ENCODE measurements around the gene MED27.

The MED27 gene, protein sequence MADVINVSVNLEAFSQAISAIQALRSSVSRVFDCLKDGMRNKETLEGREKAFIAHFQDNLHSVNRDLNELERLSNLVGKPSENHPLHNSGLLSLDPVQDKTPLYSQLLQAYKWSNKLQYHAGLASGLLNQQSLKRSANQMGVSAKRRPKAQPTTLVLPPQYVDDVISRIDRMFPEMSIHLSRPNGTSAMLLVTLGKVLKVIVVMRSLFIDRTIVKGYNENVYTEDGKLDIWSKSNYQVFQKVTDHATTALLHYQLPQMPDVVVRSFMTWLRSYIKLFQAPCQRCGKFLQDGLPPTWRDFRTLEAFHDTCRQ

GRCh38 chr9:132079391-132080091 lies at the start of gene MED27:
MED27 (minus strand) TSS chr9:132079867; CDS start chr9:132079844, 23 bp downstream.
- DNase-seq (ENCODE audit: low read depth in 2 of 2), result peak; percentile 86

GRCh38 chr9:132127888-132128534 lies 48.3 kb upstream of the MED27 start:
- DNase-seq (ENCODE audit: low read depth in 2 of 2), result no peak

DNA sequence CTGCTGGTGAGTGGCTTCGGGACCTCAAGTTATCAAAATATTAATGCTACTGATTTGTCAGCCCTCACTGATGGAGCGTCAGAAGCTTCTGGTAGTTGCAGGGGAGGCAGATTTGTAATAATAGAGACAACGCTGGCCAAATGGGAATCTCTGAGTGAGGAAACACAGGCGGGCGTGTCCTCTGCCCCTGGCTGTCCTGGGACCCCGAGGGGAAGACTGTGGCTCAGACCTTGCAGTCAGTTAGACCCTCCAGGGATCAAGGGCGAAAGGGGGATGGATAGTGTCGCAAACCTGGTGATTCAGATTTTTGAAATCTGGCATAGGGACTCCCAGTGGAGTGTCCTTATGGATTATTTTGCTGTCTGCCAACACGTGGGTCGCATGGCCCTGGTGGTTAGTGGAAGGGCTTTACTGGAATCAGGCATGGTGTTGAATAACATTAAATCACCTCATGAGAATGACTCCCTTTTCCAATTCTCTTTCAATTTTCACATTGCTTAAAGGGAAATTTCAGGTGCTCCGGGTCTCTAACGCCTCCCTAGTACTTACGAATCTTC lies 47.1 kb upstream of the MED27 start:
- no peak for DNase-seq (ENCODE audit: low read depth in 2 of 2)

DNA sequence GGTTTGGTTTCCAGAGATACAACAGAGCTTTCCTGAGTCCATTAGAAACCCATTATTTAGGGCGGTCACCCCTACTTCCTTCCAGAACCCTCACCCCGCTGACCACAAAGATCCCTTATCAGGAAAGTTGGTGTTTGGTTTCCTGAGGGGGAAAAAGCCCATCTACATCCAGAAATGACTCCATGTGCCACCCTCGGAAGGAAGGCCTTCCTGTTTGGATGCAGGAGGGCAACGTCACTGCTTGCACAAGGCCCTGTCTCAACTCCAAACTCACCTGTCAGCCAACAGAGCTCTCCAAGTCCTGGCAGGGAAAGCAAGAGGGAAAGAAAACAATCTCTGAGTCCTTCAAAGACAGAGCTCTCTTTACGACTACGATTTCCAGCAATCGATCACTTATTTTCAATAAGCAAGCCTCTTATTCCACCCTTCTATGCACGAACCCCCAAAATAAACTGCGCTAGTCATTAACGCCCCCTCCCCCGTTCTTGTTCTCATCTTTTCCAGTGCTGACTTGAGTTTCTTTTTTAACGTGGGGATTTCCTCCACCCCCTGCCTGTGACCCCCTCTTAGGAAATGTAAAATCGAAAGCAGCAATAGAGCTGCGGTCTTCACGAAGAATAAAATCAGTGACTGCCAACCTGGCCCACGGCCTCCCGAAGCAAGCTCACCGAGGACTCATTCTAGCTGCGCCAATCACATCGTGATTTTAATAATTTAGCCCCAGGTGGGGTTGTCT lies 46.4 kb upstream of the MED27 start:
- peak; percentile 16 to 21 for DNase-seq (ENCODE audit: low read depth in 2 of 2)

DNA sequence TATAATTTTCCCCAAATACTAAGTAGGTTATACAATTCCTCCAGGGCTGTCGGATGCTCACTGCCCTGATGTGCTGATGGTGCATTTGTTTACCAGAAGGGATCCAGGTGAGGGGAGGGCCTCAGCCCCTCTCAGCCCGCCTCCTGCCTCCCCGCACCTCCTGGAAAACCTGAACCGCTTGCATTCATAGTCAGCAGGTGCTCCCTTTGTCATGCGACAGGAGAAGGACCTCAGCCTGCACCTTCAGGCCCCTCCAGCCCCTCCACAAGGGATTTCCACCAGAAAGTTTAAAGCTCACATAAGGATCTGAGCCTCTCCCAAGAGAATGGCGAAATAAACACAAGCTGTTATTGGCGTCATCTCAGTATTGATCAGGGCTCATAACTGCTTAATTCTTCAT lies 45.7 kb upstream of the MED27 start:
- DNase-seq (ENCODE audit: low read depth in 2 of 2), result no peak

DNA sequence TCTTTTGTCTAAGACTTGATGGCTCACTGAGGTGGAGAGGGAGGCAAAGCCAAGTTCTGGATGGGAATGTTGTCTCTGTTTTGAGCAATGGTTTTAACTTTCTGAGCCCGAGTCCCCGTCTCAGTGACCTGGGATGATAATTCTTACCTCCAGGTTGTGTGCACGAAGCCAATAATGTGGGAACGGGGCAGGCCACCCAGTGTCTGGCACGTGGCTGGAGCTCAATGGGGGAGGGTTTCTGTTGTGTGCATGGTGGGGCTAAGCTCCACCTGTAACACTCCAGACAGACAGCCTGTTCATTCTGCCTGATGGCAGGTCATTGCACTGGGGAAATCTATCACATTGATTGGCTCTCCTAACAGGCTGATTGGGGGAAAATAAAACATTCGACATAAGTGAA lies 45.1 kb upstream of the MED27 start:
- no peak for DNase-seq (ENCODE audit: low read depth in 2 of 2)

- DNase-seq (ENCODE audit: low read depth in 2 of 2), result no peak
Measured at GRCh38 chr9:132121021-132121420, 41.4 kb upstream of the MED27 start.

- no peak for DNase-seq (ENCODE audit: low read depth in 2 of 2)
Measured at GRCh38 chr9:132117694-132118093, 38.0 kb upstream of the MED27 start.

GRCh38 chr9:132116583-132116982 lies 36.9 kb upstream of the MED27 start:
- DNase-seq (ENCODE audit: low read depth in 2 of 2), result no peak

GRCh38 chr9:132114102-132114707 lies 34.5 kb upstream of the MED27 start:
- DNase-seq (ENCODE audit: low read depth in 2 of 2), result peak in 1 of 2 donors; percentile 13

DNA sequence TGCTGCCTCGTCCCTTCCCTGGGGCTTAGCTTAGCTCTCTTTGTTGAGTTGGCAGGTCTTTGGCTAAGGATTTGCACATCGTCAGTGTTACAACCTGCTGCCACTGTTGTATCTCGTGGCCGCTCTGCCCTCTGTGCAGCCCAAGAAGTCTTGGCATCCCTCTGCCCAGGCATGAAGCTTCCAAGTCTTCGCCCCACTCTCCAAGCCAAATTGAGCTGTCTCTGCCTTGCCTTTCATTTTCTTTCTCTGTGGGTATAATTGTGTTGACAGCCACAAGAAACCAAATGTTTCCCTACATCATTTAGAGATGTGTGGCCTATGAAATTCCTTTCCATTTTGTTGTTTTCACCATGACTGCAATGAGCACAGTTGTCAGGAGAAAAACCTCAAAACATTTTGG lies 29.6 kb upstream of the MED27 start:
- no peak for DNase-seq (ENCODE audit: low read depth in 2 of 2)

DNA sequence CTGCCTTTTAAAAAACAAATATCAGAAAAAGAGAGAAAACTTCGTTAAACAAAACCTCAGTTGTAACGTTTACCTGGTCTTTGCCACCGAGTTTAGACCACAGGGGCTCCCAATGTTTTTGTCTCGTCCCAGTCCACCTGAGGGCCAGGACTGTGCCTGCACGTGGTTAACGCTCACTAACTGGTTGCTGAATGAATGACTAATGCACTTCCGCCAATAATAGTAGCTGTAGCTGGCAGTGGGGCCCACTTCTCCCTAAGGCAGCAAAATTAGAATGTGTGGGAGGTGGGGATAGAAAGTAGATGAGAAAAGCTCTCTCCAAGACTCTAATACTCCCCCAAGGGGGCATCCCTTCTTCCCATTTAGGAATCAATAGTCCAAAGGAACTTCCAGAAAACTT lies 29.1 kb upstream of the MED27 start:
- DNase-seq (ENCODE audit: low read depth in 2 of 2), result no peak

GRCh38 chr9:132099741-132100407 lies 20.2 kb upstream of the MED27 start:
- no peak for DNase-seq (ENCODE audit: low read depth in 2 of 2)

DNA sequence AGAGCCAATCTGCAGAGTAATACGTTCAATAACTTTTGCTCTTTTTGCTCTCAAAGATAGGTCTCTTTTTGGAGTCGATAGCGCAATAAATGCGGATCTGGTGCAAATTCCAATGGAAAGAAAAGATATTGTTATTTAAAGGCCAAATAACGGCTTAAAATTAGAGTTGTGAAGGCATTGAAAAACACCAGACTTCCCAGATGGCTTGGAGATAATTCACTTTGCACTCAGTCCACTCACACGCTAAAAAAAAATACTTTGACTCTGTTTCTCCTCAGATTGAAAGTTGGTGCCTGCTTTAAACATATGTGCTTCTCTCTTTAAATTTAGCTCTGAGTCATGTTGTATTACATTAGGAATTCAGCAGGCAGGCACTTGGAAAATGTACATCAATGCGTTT lies 19.5 kb upstream of the MED27 start:
- no peak for DNase-seq (ENCODE audit: low read depth in 2 of 2)

GRCh38 chr9:132094314-132094791 lies 14.7 kb upstream of the MED27 start:
- DNase-seq (ENCODE audit: low read depth in 2 of 2), result no peak

- DNase-seq (ENCODE audit: low read depth in 2 of 2), result no peak
Measured at GRCh38 chr9:132090771-132091170, 11.1 kb upstream of the MED27 start.

DNA sequence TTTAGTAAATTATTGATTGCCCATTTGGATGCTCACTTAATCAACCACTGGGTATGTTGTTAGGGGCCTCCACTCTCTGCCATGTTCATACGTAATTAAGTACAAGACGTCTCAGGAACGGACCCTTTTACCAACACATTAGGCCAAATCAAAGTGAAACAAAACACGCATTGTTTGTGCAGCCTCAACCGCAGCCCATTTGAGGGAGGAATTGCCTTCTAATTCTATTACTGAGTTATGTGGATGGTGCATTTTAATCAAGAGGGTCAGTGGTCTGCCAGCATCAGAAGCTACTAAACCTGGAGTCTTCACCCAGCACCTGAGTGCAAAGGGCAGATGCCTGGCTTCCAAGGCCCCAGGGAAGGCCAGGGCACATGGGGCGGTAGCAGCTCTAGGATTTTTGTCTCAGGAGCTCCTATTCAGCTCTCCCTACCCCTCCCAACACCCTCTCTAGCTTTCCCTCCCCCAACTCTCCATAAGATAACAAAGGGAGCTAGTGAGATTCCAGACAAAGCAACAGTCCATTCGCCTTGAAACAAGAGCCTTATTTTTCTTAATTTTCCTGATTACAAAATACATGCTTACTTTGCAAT lies 7.9 kb upstream of the MED27 start:
- no peak for DNase-seq (ENCODE audit: low read depth in 2 of 2)

GRCh38 chr9:132082188-132082587 lies 2.5 kb upstream of the MED27 start:
- DNase-seq (ENCODE audit: low read depth in 2 of 2), result no peak

GRCh38 chr9:132078699-132079356 lies 839 bp downstream of the MED27 start:
- DNase-seq (ENCODE audit: low read depth in 2 of 2), result no peak

Data from stimulated activated CD8-positive, alpha-beta memory T cell treated with anti-CD3 and anti-CD28 coated beads, Interleukin-15, amount 100 ng/mL, for 48 hours (primary cell).